ENCODE results near the gene BTBD6. TPM values are rescaled to one million over a fixed set of nuclear protein-coding genes. Genes with fewer than 3 reads are reported as not detected.

The BTBD6 gene
- total RNA-seq, 1 donor from 2014 or later = 51.3 TPM

GRCh38 chr14:105241641-105242040, 6.7 kb upstream of the BTBD6 start:
- ATAC-seq = peak; percentile 38
- Histone ChIP-seq H3K27ac (no peak overlapping the region), H3K4me1 (no peaks in the 10 kb centered on the region), H3K4me3 (no peak overlapping the region), H3K9me3 (no peaks in the 10 kb centered on the region), H3K36me3 (peaks cover 4% of the 10 kb centered on the region), H3K27me3 (no peaks in the 10 kb centered on the region)
- no peak for TF ChIP-seq CTCF (IDR thresholded peaks at IDR 0.05)
- intact Hi-C loops (cut with DNase I) = no loop called here
- DNase-seq = peak; percentile 55

- intact Hi-C loops (cut with DNase I) = no loop called here
- peaks cover 8% of the 10 kb centered on the region for H3K4me1 ChIP-seq
- ATAC-seq (no peak), DNase-seq (no peak)
- no peak overlapping the region for H3K4me3 ChIP-seq
- H3K9me3 ChIP-seq = no peaks in the 10 kb centered on the region
- no peaks in the 10 kb centered on the region for H3K27me3 ChIP-seq
- TF ChIP-seq CTCF (IDR thresholded peaks at IDR 0.05) = no peak
- peaks cover 4% of the 10 kb centered on the region for H3K36me3 ChIP-seq
- H3K27ac ChIP-seq = no peak overlapping the region
These were observed 4.0 kb upstream of the BTBD6 start for GRCh38 chr14:105244334-105244733.

- H3K4me3 ChIP-seq = no peak overlapping the region
- no peak for ATAC-seq
- intact Hi-C loops (cut with DNase I) = no loop called here
- DNase-seq = no peak
- H3K36me3 ChIP-seq = peaks cover 16% of the 10 kb centered on the region
- TF ChIP-seq CTCF (IDR thresholded peaks at IDR 0.05) = no peak
- H3K4me1 ChIP-seq = peaks cover 8% of the 10 kb centered on the region
- H3K9me3 ChIP-seq = no peaks in the 10 kb centered on the region
- H3K27me3 ChIP-seq = no peaks in the 10 kb centered on the region
- no peak overlapping the region for H3K27ac ChIP-seq
These were observed 1.3 kb upstream of the BTBD6 start for GRCh38 chr14:105247026-105247425.

GRCh38 chr14:105247715-105248367, 492 bp upstream of the BTBD6 start:
- no peak for TF ChIP-seq CTCF (IDR thresholded peaks at IDR 0.05)
- Histone ChIP-seq H3K36me3 (peaks cover 21% of the 10 kb centered on the region), H3K9me3 (no peaks in the 10 kb centered on the region), H3K27me3 (no peaks in the 10 kb centered on the region), H3K4me3 (peak overlapping the region; percentile 57), H3K4me1 (peaks cover 8% of the 10 kb centered on the region), H3K27ac (peak overlapping the region; percentile 67)
- peak; percentile 41 for ATAC-seq
- intact Hi-C loops (cut with DNase I) = no loop called here
- no peak for DNase-seq

- Histone ChIP-seq H3K4me1 (peaks cover 8% of the 10 kb centered on the region), H3K27ac (peak overlapping the region; percentile 55), H3K27me3 (no peaks in the 10 kb centered on the region), H3K36me3 (peaks cover 21% of the 10 kb centered on the region), H3K9me3 (no peaks in the 10 kb centered on the region), H3K4me3 (peak overlapping the region; percentile 57)
- peak; percentile 1 for ATAC-seq
- TF ChIP-seq CTCF (IDR thresholded peaks at IDR 0.05) = no peak
- peak; percentile 58 for DNase-seq
- intact Hi-C loops (cut with DNase I) = no loop called here
These were observed 1.1 kb downstream of the BTBD6 start for GRCh38 chr14:105249182-105250007.

All from upper lobe of right lung (tissue), 1 donor.